ENCODE results near the gene VAPB. TPM values are rescaled to one million over a fixed set of nuclear protein-coding genes. Genes with fewer than 3 reads are reported as not detected.
A peak's percentile ranks its signal among the peaks of the same experiment; 100 is the strongest.
"Not testable (repeated sequence)": the region's sequence is repeated elsewhere in the genome, so short reads cannot be mapped to it uniquely, and the experiment has no call there.

The VAPB gene
- total RNA-seq, result 18.1 TPM

- DNase-seq, result peak; percentile 97
Measured at GRCh38 chr20:58388882-58389323, at the start of gene VAPB. Gene VAPB (plus strand): TSS chr20:58389229. CDS start chr20:58389460, 231 bp downstream.

GRCh38 chr20:58339741-58340140 is 49.3 kb upstream of the VAPB start:
- DNase-seq, result no peak

- no peak for DNase-seq
Measured at GRCh38 chr20:58340151-58340550, 48.9 kb upstream of the VAPB start.

- DNase-seq, result no peak
Measured at GRCh38 chr20:58340853-58341252, 48.2 kb upstream of the VAPB start.

- DNase-seq, result no peak
Measured at GRCh38 chr20:58342104-58342945, 46.7 kb upstream of the VAPB start.

- DNase-seq, result no peak
Measured at GRCh38 chr20:58344741-58345140, 44.3 kb upstream of the VAPB start.

- DNase-seq, result no peak
Measured at GRCh38 chr20:58349570-58349969, 39.5 kb upstream of the VAPB start.

GRCh38 chr20:58352468-58352867 is 36.6 kb upstream of the VAPB start:
- DNase-seq, result no peak

GRCh38 chr20:58359441-58359840 is 29.6 kb upstream of the VAPB start:
- no peak for DNase-seq

GRCh38 chr20:58360936-58361335 is 28.1 kb upstream of the VAPB start:
- no peak for DNase-seq

- peak; percentile 59 for DNase-seq
Measured at GRCh38 chr20:58361481-58362205, 27.4 kb upstream of the VAPB start.

GRCh38 chr20:58362206-58362516 is 26.9 kb upstream of the VAPB start:
- no peak for DNase-seq

- no peak for DNase-seq
Measured at GRCh38 chr20:58362970-58363369, 26.1 kb upstream of the VAPB start.

- no peak for DNase-seq
Measured at GRCh38 chr20:58366866-58367265, 22.2 kb upstream of the VAPB start.

- no peak for DNase-seq
Measured at GRCh38 chr20:58372806-58373205, 16.2 kb upstream of the VAPB start.

- DNase-seq, result not testable (repeated sequence)
Measured at GRCh38 chr20:58373296-58373695, 15.7 kb upstream of the VAPB start.

GRCh38 chr20:58374027-58374850 is 14.8 kb upstream of the VAPB start:
- DNase-seq, result no peak

- DNase-seq, result peak; percentile 41
Measured at GRCh38 chr20:58374906-58375758, 13.9 kb upstream of the VAPB start.

- DNase-seq, result no peak
Measured at GRCh38 chr20:58375759-58376352, 13.2 kb upstream of the VAPB start.

- DNase-seq, result no peak
Measured at GRCh38 chr20:58377017-58377416, 12.0 kb upstream of the VAPB start.

GRCh38 chr20:58377766-58378401 is 11.1 kb upstream of the VAPB start:
- no peak for DNase-seq
